Thyroid gland (tissue), 4 donors: ENCODE measurements around the gene GPR31. TPM values are rescaled to one million over a fixed set of nuclear protein-coding genes. Genes with fewer than 3 reads are reported as not detected.
"Not testable (repeated sequence)": the region's sequence is repeated elsewhere in the genome, so short reads cannot be mapped to it uniquely, and the experiment has no call there.

Experiments used
- DNase-seq, 2 donors: peaks; one replicate each; pipeline ENCODE4 v3.0.0-alpha.2; 2019
- H3K27ac ChIP-seq, 3 donors: fragments of 200-600 bp; sonication (generic); 1 replicate in 2 of 3; 2 replicates in 1 of 3; pipeline ENCODE4 v1.5.1; 2016 to 2019; ENCODE audit warnings: mild to moderate bottlenecking in 1 of 3, moderate library complexity in 1 of 3
- H3K27me3 ChIP-seq: fragments of 200-600 bp; sonication (generic); one replicate; pipeline ENCODE4 v1.5.1; 2019
- H3K36me3 ChIP-seq, 2 donors: fragments of 200-600 bp; sonication (generic); one replicate each; pipeline ENCODE4 v1.5.1; 2016 to 2019
- H3K4me1 ChIP-seq, 2 donors: fragments of 200-600 bp; sonication (generic); one replicate each; pipeline ENCODE4 v1.5.1; 2017 to 2019
- H3K4me3 ChIP-seq, 3 donors: fragments of 200-600 bp; sonication (generic); replicated peaks in 1 of 3; 1 replicate in 2 of 3; 2 replicates in 1 of 3; pipeline ENCODE4 v1.5.1; 2016; ENCODE audit warnings: mild to moderate bottlenecking in 1 of 3
- H3K9me3 ChIP-seq: fragments of 200-600 bp; sonication (generic); one replicate; pipeline ENCODE4 v1.5.1; 2017
- WGBS, 2 donors: methylation state at CpG; one replicate each; pipeline ENCODE4 v1.1.5; 2017; 5-methylcytosine and 5-hydroxymethylcytosine counted together
- intact Hi-C: fragments of 100-400 bp; cut with DNase I; formaldehyde crosslinking; loops from one replicate; pipeline ENCODE4 v1.15.1; 2023
- total RNA-seq, 4 donors: library from RNA; depleted of rRNA; stranded (reverse); fragments of >200 nt; gene quantifications; one replicate each; pipeline ENCODE4 v1.2.3, GENCODE V29; 2016
- TF ChIP-seq, protein P1 (sequence below), 6 experiments: fragments of 200-600 bp in 3 of 6; fragments of 450-650 bp in 3 of 6; sonication (generic) in 3 of 6; IDR thresholded peaks; one replicate each; pipeline ENCODE4 v1.5.1; 2016 to 2019; ENCODE audit warnings: antibody characterized with exemption in 6 of 6, mild to moderate bottlenecking in 2 of 6, inconsistent platforms in 1 of 6, moderate library complexity in 1 of 6

The GPR31 gene
- total RNA-seq, 4 donors from 2014 or later: not detected

DNA sequence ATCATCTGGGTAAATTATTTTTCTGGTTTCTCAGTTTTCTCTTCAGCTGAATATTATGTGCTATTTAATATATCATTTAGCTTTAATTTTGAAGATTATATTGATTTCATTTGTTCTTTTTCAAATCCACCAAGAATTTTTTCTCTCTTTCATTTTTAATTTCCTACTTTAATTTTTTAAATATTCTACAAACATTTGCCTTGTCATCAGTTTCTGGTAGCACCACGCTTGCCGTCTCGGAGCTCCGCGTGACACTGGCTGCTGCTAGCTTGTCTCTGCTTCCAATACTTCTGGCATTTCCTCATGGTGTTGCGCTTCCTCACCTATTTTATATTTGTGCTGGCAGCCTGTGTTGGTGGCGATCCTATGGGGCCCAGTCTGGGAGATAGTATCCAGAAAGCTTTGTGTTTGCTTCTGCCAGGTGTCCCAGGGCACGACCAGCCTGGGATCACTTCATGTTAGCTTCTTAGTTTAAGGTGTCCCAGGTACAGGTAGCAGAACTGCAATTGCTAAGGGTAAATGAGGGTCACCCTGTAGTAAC is 33.3 kb upstream of the GPR31 start:
- intact Hi-C loops, H3K27ac ChIP-seq, H3K9me3 ChIP-seq, DNase-seq, H3K27me3 ChIP-seq, H3K4me3 ChIP-seq, H3K36me3 ChIP-seq, H3K4me1 ChIP-seq: not testable (repeated sequence)
- WGBS, 2 donors: 95 to 96% methylated on average over 8 of the region's 8 CpGs

DNA sequence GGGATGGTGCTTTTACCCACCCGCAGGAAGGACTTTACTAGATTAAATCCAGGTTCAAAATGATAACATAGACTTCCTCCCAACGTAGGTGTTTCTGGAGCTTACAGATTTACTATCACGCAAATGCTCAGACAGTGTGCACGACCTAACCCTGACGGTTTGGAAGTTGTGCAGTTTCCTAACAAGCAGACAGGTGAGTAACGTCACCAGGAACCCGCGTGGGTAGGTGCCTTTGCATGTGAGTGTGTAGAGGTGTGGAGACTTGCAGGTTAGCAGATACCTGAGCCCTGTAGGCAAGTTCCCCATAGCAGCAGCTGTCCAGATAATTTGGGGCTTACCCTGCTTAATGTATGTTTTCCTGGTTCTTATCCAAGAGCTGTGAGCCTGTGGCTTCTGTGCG is 29.5 kb upstream of the GPR31 start:
- H3K27ac ChIP-seq, DNase-seq, H3K36me3 ChIP-seq, H3K4me3 ChIP-seq, intact Hi-C loops, H3K27me3 ChIP-seq, H3K9me3 ChIP-seq, H3K4me1 ChIP-seq: not testable (repeated sequence)
- 81 to 82% methylated on average over 7 to 9 of the region's 9 CpGs for whole genome bisulfite sequencing, 2 donors

DNA sequence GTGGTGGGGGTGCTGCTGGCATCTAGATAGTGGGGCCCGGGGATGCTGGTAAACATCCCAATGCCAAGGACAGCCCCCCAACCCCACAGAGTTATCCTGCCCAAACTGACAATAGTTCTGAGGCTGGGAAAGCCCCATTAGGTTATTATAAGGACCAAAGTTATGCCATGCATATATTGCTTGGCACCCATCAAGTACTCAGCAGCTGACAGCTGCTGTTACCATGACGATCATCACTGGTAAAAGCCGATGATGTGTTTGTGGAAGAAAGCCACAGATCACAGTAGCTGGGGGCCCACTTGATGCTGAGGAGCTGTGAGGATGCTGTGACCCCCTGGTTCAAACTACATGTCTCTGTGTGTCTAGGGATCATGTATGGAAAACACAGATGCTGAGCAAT is 27.3 kb upstream of the GPR31 start:
- 88% methylated on average over 3 of the region's 3 CpGs; no CpG with 5 or more reads in 1 of the 2 donors for WGBS, 2 donors
- DNase-seq, H3K4me3 ChIP-seq, H3K27me3 ChIP-seq, H3K9me3 ChIP-seq, H3K4me1 ChIP-seq, H3K27ac ChIP-seq, intact Hi-C loops, H3K36me3 ChIP-seq: not testable (repeated sequence)

DNA sequence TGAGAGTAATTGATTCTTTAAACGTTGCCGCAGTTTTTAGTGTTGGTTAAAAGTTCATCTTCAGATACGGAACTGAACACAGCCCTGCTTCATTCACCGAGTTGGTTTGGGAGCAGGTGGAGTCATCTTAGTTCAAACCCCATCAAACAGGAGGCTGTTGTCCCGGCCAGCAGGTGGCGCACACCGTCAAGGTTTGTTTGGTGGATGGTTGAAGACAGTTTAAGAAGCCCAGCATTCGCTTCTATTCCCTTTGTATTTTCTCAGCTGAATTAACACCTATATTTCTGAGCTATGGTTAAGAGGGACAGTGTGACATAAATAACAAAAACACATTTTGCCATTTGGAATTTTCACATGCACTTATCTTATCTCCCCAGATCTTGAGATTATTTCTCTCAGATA is 25.1 kb upstream of the GPR31 start:
- intact Hi-C loops, H3K4me3 ChIP-seq, H3K36me3 ChIP-seq, H3K4me1 ChIP-seq, H3K9me3 ChIP-seq, H3K27me3 ChIP-seq, H3K27ac ChIP-seq, DNase-seq: not testable (repeated sequence)
- 4 to 6% methylated on average over 4 to 5 of the region's 8 CpGs for WGBS, 2 donors
- TF ChIP-seq, protein P1, sequence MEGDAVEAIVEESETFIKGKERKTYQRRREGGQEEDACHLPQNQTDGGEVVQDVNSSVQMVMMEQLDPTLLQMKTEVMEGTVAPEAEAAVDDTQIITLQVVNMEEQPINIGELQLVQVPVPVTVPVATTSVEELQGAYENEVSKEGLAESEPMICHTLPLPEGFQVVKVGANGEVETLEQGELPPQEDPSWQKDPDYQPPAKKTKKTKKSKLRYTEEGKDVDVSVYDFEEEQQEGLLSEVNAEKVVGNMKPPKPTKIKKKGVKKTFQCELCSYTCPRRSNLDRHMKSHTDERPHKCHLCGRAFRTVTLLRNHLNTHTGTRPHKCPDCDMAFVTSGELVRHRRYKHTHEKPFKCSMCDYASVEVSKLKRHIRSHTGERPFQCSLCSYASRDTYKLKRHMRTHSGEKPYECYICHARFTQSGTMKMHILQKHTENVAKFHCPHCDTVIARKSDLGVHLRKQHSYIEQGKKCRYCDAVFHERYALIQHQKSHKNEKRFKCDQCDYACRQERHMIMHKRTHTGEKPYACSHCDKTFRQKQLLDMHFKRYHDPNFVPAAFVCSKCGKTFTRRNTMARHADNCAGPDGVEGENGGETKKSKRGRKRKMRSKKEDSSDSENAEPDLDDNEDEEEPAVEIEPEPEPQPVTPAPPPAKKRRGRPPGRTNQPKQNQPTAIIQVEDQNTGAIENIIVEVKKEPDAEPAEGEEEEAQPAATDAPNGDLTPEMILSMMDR (IDR thresholded peaks at IDR 0.05): peak in 2 of 6 experiments; percentile 28 to 43

DNA sequence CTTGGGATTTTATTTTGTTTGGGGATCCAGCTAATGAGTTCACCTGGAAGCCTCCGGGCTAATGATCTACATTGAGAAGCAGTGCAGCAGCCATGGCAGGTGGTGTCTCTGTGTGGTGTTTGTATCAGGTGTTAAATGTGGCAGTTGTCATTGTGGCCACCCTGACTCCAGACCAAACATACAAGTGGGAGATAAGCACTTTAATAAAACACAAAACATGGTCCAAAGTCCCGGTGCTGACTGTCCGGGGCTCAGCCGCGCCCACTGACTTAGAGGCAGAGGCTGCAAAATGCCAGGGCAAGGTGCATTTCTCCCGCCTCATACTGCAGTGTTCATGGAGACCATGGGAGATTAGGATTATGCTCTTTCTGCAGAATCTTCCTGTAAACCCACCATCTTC is 23.6 kb upstream of the GPR31 start:
- H3K36me3 ChIP-seq, DNase-seq, intact Hi-C loops, H3K4me1 ChIP-seq, H3K27ac ChIP-seq, H3K9me3 ChIP-seq, H3K27me3 ChIP-seq, H3K4me3 ChIP-seq: not testable (repeated sequence)
- WGBS, 2 donors: no CpG with 5 or more reads among the region's 6 CpGs

DNA sequence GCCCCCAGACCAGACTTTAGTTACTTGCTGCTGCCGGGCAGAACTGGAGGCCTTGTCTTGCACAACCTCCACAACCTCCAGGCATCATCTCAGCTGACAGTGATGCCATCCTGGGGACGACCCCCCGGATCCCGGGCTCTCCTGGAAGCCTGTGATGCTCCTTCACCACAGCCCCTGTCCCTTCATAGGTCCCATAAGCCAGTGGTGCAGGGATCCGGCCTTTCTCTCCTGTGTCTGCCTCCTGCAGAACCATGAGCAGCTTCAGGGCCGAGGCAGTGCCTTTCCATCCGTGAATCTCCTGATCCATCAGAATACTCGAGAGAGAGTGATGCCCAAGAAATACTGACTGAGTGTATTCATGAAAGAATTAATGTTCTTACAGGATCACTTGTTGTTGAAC is 22.3 kb upstream of the GPR31 start:
- H3K4me1 ChIP-seq, H3K4me3 ChIP-seq, DNase-seq, H3K9me3 ChIP-seq, H3K27me3 ChIP-seq, intact Hi-C loops, H3K27ac ChIP-seq, H3K36me3 ChIP-seq: not testable (repeated sequence)
- WGBS, 2 donors: 60% methylated on average over 3 of the region's 8 CpGs; no CpG with 5 or more reads in 1 of the 2 donors

DNA sequence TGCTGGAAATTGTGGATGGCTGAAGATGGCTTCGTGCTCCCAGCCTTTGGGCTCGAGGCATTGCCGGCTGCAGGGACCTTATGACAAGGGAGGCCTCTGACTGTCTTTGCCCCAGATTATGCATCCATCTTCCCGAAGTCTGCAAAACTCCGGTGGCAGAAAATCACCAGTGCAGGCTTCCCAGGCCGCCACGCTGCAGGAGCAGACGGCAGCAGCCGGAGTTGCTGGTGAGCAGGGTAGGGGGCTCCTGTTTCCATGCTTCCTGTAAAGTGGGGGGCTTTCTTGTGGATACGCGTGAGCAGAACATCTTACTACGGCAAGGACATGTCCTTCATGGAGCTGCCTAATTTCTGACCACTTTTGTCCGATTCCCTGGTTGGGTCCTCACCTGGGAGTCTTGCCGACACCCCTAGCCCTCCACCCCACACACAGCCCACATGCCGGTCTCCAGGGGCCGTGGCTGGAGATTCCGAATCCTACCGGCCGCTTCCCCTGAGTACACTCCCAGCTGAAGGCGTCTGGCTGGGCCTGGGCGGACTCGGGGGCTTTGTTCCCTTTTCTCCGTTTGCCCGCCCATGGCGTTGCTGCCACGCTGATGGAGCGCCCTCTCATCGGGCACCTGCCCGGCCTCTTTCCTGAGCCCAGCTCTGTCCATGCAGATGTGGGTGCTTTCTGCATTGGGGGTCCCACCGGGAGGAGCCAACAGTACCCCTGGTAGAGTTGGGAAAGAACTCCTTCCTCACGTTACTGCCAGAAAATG is 21.3 kb upstream of the GPR31 start:
- DNase-seq, H3K9me3 ChIP-seq, H3K4me1 ChIP-seq, intact Hi-C loops, H3K36me3 ChIP-seq, H3K4me3 ChIP-seq, H3K27ac ChIP-seq, H3K27me3 ChIP-seq: not testable (repeated sequence)
- 80 to 87% methylated on average over 5 to 10 of the region's 31 CpGs for WGBS, 2 donors

DNA sequence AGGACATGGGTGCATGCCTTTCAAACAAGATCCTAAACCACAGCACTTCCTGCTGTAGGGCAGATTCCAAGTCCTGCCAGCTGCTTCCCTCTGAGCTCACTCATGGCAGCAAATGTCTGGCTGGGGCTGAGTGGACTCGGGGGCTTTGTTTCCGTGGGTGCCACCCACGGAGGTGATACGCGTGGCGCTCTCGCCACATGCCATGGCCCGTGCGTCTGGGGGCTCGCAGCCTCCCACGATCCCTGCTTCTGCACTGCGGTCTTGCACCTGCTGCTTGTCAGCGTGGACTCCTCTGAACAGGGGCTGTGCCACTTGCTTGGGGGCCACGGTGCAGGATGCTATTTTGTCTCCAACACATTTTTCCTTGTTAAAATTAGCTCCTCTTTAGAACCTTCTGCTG is 19.5 kb upstream of the GPR31 start:
- H3K9me3 ChIP-seq, H3K4me1 ChIP-seq, H3K36me3 ChIP-seq, H3K4me3 ChIP-seq, DNase-seq, H3K27me3 ChIP-seq, intact Hi-C loops, H3K27ac ChIP-seq: not testable (repeated sequence)
- 93% methylated on average over 3 of the region's 14 CpGs; no CpG with 5 or more reads in 1 of the 2 donors for WGBS, 2 donors

DNA sequence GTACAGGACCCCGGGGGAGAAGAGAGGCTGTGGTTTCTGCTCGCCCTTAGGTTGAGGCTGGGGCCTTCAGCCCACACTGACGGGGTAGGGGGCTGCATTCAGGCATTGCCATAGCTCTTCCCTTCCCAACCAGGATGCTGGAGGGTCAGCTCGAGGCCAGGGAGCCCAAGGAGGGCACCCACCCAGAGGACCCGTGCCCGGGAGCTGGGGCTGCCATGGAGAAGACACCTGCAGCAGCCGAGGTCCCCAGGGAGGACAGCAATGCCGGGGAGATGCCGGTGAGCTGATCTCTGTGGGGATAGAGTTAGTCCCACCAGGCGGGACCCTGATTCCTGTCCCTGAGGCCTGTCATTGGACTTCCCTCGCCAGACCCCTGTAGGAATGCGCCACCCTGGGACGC is 14.2 kb upstream of the GPR31 start:
- H3K27ac ChIP-seq, H3K4me1 ChIP-seq, H3K4me3 ChIP-seq, intact Hi-C loops, H3K9me3 ChIP-seq, DNase-seq, H3K27me3 ChIP-seq, H3K36me3 ChIP-seq: not testable (repeated sequence)
- 86 to 96% methylated on average over 4 to 10 of the region's 13 CpGs for WGBS, 2 donors

DNA sequence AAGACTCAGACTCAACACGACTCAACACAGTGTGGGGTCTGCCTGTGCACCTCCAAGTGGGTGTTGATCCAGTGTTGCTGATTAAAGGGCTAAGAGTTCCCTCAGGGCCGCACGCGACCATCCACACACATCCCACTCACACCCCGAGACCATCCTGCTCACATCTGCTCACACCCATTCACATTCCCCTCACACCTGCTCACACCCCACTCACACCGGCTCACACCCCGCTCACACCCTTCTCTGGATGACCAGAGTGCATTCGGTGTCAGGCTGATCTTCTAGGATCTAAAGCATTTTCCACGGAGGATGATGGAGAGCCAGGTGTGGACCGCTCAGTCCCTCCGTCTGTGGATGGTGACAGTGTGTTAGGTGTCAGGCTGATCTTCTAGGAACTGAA is 13.5 kb upstream of the GPR31 start:
- intact Hi-C loops, H3K36me3 ChIP-seq, H3K27ac ChIP-seq, H3K4me3 ChIP-seq, H3K27me3 ChIP-seq, DNase-seq, H3K9me3 ChIP-seq, H3K4me1 ChIP-seq: not testable (repeated sequence)
- 88 to 92% methylated on average over 11 of the region's 11 CpGs for WGBS, 2 donors

DNA sequence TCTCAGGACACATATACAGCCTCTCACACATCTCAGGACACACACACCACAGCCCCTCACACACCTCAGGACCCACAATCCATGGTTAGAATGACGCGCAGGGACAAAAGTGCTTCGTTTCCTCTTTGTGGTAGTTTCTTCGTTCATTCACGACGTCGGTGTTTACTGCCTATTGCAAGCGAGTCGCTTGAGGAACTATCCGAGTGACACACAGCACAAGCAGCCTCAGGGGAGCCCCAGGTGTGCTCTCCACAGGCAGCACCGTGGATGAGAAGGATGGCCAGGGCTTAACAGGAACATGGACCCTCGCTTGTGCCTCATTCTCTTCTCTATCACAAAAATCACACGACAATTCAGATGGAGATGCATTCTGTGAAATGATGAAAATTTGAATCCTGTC is 12.1 kb upstream of the GPR31 start:
- DNase-seq, H3K27me3 ChIP-seq, H3K9me3 ChIP-seq, intact Hi-C loops, H3K4me1 ChIP-seq, H3K4me3 ChIP-seq, H3K36me3 ChIP-seq, H3K27ac ChIP-seq: not testable (repeated sequence)
- 89 to 93% methylated on average over 3 to 7 of the region's 13 CpGs for WGBS, 2 donors

DNA sequence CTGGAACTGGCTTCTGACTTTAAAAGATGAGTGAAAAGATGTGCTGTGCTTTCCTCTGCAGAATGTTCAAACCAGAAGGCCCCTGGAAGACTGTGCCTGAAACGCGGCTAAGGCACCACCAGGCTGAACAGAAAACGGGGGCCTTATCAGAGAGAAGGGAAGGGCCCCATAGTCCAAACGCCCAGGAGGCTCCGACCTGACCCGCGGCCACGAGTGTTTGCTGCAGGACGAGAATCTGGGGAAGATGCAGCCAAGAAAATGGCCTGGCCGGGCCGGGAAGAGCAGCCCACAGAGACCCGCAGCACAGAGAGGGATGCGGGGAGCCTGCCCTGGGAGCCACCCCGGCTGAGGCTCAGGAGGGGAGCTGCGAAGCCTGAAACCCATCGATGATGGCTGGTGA is 10.5 kb upstream of the GPR31 start:
- 78 to 88% methylated on average over 14 to 15 of the region's 16 CpGs for WGBS, 2 donors
- DNase-seq, H3K9me3 ChIP-seq, H3K36me3 ChIP-seq, H3K4me3 ChIP-seq, H3K4me1 ChIP-seq, intact Hi-C loops, H3K27ac ChIP-seq, H3K27me3 ChIP-seq: not testable (repeated sequence)
